ENCODE measurements around the gene SYNPO2L. TPM values are rescaled to one million over a fixed set of nuclear protein-coding genes. Genes with fewer than 3 reads are reported as not detected.

SYNPO2L gene
- total and polyA plus RNA-seq, 9 donors = 0.07 to 0.61 (median 0.15) TPM; not detected in 4

- no peak for DNase-seq
- no peaks in the 10 kb centered on the region for H3K36me3 ChIP-seq
- no peaks in the 10 kb centered on the region for H3K4me1 ChIP-seq (ENCODE audit: insufficient read depth)
- no peak overlapping the region for H3K4me3 ChIP-seq
- TF ChIP-seq POLR2A (IDR thresholded peaks at IDR 0.05) = no peak
- no peak for TF ChIP-seq EP300 (IDR thresholded peaks at IDR 0.05)
- intact Hi-C loops (cut with DNase I) = no loop called here
- no peaks in the 10 kb centered on the region for H3K9me3 ChIP-seq
- WGBS, 3 donors = 79 to 86% (median 81%) methylated on average over 11 of the region's 11 CpGs
- no peaks in the 10 kb centered on the region for H3K27me3 ChIP-seq
- H3K27ac ChIP-seq = no peak overlapping the region
Measured at GRCh38 chr10:73653195-73653594, 2.6 kb downstream of the SYNPO2L start.

- DNase-seq = no peak
- no peak for TF ChIP-seq EP300 (IDR thresholded peaks at IDR 0.05)
- TF ChIP-seq CTCF (IDR thresholded peaks at IDR 0.05) = no peak
- no peak for TF ChIP-seq POLR2A (IDR thresholded peaks at IDR 0.05)
- Histone ChIP-seq H3K9me3 (no peaks in the 10 kb centered on the region), H3K36me3 (no peaks in the 10 kb centered on the region), H3K27ac (no peak overlapping the region), H3K4me1 (ENCODE audit: insufficient read depth) (no peaks in the 10 kb centered on the region), H3K27me3 (no peaks in the 10 kb centered on the region), H3K4me3 (no peak overlapping the region)
- WGBS, 3 donors = 83 to 87% (median 86%) methylated on average over 5 of the region's 5 CpGs
- intact Hi-C loops (cut with DNase I) = no loop called here
Measured at GRCh38 chr10:73650537-73651331, 5.1 kb downstream of the SYNPO2L start.

- Histone ChIP-seq H3K9me3 (no peaks in the 10 kb centered on the region), H3K27ac (no peak overlapping the region), H3K27me3 (no peaks in the 10 kb centered on the region), H3K4me1 (ENCODE audit: insufficient read depth) (no peaks in the 10 kb centered on the region), H3K4me3 (no peak overlapping the region), H3K36me3 (no peaks in the 10 kb centered on the region)
- 93 to 95% (median 93%) methylated on average over 6 of the region's 6 CpGs for WGBS, 3 donors
- intact Hi-C loops (cut with DNase I) = no loop called here
- DNase-seq = no peak
- TF ChIP-seq POLR2A (IDR thresholded peaks at IDR 0.05) = no peak
- no peak for TF ChIP-seq CTCF (IDR thresholded peaks at IDR 0.05)
- TF ChIP-seq EP300 (IDR thresholded peaks at IDR 0.05) = no peak
Measured at GRCh38 chr10:73649876-73650536, 5.8 kb downstream of the SYNPO2L start.

GRCh38 chr10:73648975-73649829, 6.6 kb downstream of the SYNPO2L start:
- 64 to 75% (median 70%) methylated on average over 4 of the region's 4 CpGs for WGBS, 3 donors
- no peak overlapping the region for H3K27ac ChIP-seq

More at GRCh38 chr10:73648975-73649829, 6.6 kb downstream of the SYNPO2L start:
- no peaks in the 10 kb centered on the region for H3K36me3 ChIP-seq
- TF ChIP-seq EP300 (IDR thresholded peaks at IDR 0.05) = no peak
- no peak for TF ChIP-seq POLR2A (IDR thresholded peaks at IDR 0.05)
- no peak for TF ChIP-seq CTCF (IDR thresholded peaks at IDR 0.05)
- no peaks in the 10 kb centered on the region for H3K9me3 ChIP-seq
- intact Hi-C loops (cut with DNase I) = no loop called here
- H3K27me3 ChIP-seq = no peaks in the 10 kb centered on the region
- H3K4me1 ChIP-seq (ENCODE audit: insufficient read depth) = no peaks in the 10 kb centered on the region
- DNase-seq = no peak
- no peak overlapping the region for H3K4me3 ChIP-seq

Data from ovary (tissue), 9 donors.